ENCODE results near the gene TSSK3. TPM values are rescaled to one million over a fixed set of nuclear protein-coding genes. Genes with fewer than 3 reads are reported as not detected.

Gene TSSK3
- total RNA-seq, 4 donors from 2014 or later = 1.8 TPM; not detected in 3

DNA sequence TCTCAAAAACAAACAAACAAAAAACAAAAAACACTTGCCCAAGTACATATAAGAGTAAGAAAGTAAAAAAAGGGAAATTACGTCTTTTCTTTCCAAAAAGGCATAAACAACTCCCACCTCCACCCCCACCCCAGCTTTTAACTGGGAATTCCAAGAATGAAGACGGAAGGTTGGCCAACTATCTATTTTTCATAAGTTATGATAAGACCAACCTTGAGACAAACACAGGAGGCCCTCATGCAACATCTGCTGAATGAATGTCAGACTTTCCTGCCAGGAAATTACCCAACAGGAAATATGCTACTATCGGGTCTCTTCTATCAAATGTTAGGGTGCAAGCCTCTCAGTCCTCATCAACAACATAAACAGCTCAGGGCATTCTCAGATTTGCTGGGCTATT, 30.0 kb downstream of the TSSK3 start:
- peak overlapping the region in 2 of 4 donors; percentile 94 for H3K27ac ChIP-seq
- DNase-seq = no peak
- no peak for ATAC-seq
- H3K4me3 ChIP-seq = peak overlapping the region in 1 of 4 donors; percentile 75
- peaks cover 25 to 39% of the 10 kb centered on the region in 2 donors for H3K4me1 ChIP-seq
- H3K27me3 ChIP-seq = no peaks in the 10 kb centered on the region
- no peaks in the 10 kb centered on the region for H3K9me3 ChIP-seq
- intact Hi-C loops (cut with DNase I; ENCODE audit: low total_unique reads) = no loop called here
- peaks cover 0 to 50% of the 10 kb centered on the region in 2 donors for H3K36me3 ChIP-seq
- TF ChIP-seq POLR2A (IDR thresholded peaks at IDR 0.05) (no peak), CTCF (IDR thresholded peaks at IDR 0.05 in 4 of 5, conservative IDR thresholded peaks at IDR 0.05 in 1 of 5) (no peak)
- in situ Hi-C loops (cut with MboI; ENCODE audit: low sequenced_read_pairs in 4 of 4) = no loop called here

- Histone ChIP-seq H3K4me3 (peak overlapping the region; percentile 75 to 87 (median 84)), H3K27ac (peak overlapping the region; percentile 92 to 97 (median 94)), H3K36me3 (peaks cover 0 to 44% of the 10 kb centered on the region in 2 donors), H3K4me1 (peaks cover 25 to 39% of the 10 kb centered on the region in 2 donors), H3K9me3 (no peaks in the 10 kb centered on the region), H3K27me3 (no peaks in the 10 kb centered on the region)
- ATAC-seq = no peak
- intact Hi-C loops (cut with DNase I; ENCODE audit: low total_unique reads) = no loop called here
- TF ChIP-seq CTCF (IDR thresholded peaks at IDR 0.05 in 4 of 5, conservative IDR thresholded peaks at IDR 0.05 in 1 of 5) (no peak), POLR2A (IDR thresholded peaks at IDR 0.05) (no peak)
- no peak for DNase-seq
- in situ Hi-C loops (cut with MboI; ENCODE audit: low sequenced_read_pairs in 4 of 4) = no loop called here
Measured at GRCh38 chr1:32393136-32393535, 30.8 kb downstream of the TSSK3 start.

DNA sequence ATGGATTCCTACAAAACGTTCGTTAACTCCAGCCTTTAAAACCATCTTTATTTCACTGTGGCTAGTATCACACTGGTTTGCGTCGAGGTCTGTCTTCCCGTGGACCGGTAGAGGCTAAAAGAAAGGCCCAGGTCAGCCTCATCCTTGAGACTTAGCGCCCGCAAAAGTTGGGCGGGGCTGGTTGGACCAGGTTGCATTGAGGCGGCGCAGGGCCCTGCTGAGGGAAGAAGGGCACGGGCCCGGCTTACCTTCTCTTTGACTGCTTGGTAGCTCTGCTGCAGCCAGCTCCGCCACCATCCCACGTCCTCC, 31.4 kb downstream of the TSSK3 start:
- Histone ChIP-seq H3K27me3 (no peaks in the 10 kb centered on the region), H3K27ac (peak overlapping the region; percentile 92 to 97 (median 94)), H3K4me1 (peaks cover 25 to 39% of the 10 kb centered on the region in 2 donors), H3K4me3 (peak overlapping the region; percentile 75 to 87 (median 84)), H3K36me3 (peaks cover 0 to 38% of the 10 kb centered on the region in 2 donors), H3K9me3 (no peaks in the 10 kb centered on the region)
- ATAC-seq = peak; percentile 31 to 43
- TF ChIP-seq POLR2A (IDR thresholded peaks at IDR 0.05) = no peak
- no peak for TF ChIP-seq CTCF (IDR thresholded peaks at IDR 0.05 in 4 of 5, conservative IDR thresholded peaks at IDR 0.05 in 1 of 5)
- intact Hi-C loops (cut with DNase I; ENCODE audit: low total_unique reads) (loop anchor here (1.0 to 2.0 kb wide), 2 partner anchors 42 to 257 kb away; partner anchors contain the start of genes RBBP4 and ZBTB8OS), in situ Hi-C loops (cut with MboI; ENCODE audit: low sequenced_read_pairs in 4 of 4) (no loop called here)
- peak; percentile 11 to 50 for DNase-seq

- H3K4me1 ChIP-seq = peaks cover 25 to 39% of the 10 kb centered on the region in 2 donors
- no peaks in the 10 kb centered on the region for H3K9me3 ChIP-seq
- in situ Hi-C loops (cut with MboI; ENCODE audit: low sequenced_read_pairs in 4 of 4) = no loop called here
- intact Hi-C loops (cut with DNase I; ENCODE audit: low total_unique reads) = loop anchor here (1.0 to 2.0 kb wide), 2 partner anchors 43 to 256 kb away; partner anchors contain the start of genes RBBP4 and ZBTB8OS
- H3K4me3 ChIP-seq = peak within 1 kb of the TSS; percentile 77 to 87 (median 84)
- no peaks in the 10 kb centered on the region for H3K27me3 ChIP-seq
- TF ChIP-seq CTCF (IDR thresholded peaks at IDR 0.05 in 4 of 5, conservative IDR thresholded peaks at IDR 0.05 in 1 of 5) (no peak), POLR2A (IDR thresholded peaks at IDR 0.05) (peak; percentile 93 to 95)
- peak; percentile 96 to 98 for ATAC-seq
- peak within 1 kb of the TSS; percentile 92 to 97 (median 94) for H3K27ac ChIP-seq
- DNase-seq = peak; percentile 98
- H3K36me3 ChIP-seq = peaks cover 0 to 32% of the 10 kb centered on the region in 2 donors
Measured at GRCh38 chr1:32394141-32394889, 32.0 kb downstream of the TSSK3 start, which contains the start of gene BSDC1. Gene BSDC1, minus strand, starts transcription at chr1:32394441. Its CDS starts 27 bp downstream, at chr1:32394414.

Data from gastrocnemius medialis (tissue), 4 donors.